HG02571 (cell line): ENCODE data around the gene PDCD4.

ENCODE experiments used
- ATAC-seq: cut with Tn5 transposase; IDR thresholded peaks from one replicate; pipeline ENCODE4 v1.9.1; 2021; ENCODE audit warnings: mild to moderate bottlenecking, moderate library complexity; ENCODE audit not compliant: unreplicated experiment

The PDCD4 gene

DNA sequence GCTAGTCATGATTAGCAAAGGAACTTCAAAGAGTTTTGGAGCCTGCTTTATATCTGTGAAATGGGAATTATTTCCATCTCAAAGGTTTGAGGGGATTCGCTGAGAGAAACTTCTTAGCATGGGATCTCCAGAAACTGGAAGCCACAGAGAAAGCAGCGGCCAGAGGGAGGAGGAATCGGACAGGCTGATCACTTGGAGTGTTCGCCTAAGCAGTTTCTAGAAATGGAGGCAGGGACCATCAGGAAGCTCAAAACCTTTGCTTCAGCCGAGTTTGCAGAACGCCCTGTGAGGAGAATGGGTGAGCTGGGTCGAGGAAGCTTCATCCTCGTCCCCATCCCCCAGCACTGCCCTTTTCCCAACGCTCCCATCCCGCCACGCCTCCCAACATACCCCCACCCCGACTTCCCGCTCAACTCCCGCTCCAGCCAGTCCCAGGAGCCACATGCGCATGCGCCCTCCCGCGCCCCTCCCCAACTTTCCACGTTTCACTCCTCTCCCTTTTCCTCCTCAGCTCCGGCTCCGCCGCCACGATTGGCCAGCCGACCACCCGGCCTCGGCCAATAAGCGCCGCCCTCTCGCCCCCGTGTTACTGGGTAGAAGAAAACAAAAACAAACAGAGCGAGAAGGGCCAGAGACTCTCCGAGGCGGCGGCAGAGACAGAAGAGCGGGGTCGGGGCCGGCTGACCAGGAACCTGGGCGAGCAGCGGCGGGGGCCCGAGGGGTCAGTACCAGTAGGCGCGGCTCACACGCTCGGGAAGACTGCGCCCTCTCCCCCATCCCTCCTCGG is at the start of gene PDCD4:
TSS of gene PDCD4 (plus strand) at position 631 of the 787 bp plus-strand sequence. CDS start 4,100 bp downstream, outside the sequence.
- peak; percentile 83 for ATAC-seq

DNA sequence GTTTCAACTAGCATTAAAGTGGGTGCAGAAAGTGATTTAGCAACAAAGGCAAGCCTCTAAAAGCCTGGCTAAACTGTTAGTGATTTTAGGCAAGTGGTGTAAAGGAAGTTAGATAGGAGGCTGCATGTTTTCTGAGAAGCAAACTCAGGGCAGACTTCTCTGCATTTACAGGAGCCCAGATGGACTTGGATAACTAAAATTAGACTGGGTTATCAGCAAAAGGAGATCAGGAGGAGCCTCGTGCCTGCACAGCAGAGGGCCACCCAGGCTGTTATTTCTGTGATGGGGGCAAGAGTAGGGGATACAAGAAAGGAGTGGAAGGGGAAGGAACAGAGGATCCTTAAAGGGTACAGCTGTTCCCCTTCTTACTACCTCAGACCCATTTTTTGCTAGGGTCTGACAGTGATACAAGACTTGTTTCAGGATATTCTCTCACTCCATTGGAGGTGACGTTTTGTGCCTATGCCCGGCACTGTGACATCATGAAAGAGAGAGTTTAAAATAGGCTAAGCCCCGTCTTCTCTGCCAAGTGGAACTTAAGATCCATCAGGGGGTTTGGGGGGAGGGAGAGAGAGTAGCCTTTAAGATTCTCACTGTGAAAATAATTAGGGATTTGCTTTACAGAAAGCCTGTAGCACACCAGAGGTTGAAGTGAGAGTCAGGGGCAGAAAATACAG is 49.6 kb upstream of the PDCD4 start:
- no peak for ATAC-seq

DNA sequence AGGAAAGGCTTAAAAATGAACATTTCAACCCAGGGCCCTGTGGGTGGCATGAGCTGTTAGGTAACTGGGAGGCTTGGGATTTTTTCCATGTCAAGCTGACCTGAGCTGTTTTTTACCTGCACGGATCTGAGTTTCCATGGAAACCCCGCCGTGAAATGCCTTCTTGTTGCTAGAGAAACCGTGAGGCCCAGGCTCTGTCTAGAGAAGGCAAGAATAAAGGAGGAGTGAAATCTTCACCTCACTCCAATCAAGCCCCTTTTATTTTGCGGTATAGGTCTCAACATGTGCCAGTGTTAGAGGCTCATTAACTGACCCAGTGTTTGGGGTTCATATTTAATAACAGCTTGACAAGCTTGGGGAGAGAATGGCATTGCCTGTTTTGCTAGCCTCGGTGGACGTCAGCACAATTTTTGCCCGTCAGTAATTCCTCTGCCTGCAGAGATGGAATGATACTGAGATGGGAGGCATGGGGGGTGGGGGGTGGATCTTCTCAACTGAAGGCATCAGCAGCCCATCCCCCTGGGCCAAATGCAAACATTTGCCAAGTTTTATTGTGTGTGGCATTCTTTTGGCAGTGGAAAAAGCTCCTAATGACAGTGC is 48.9 kb upstream of the PDCD4 start:
- no peak for ATAC-seq

DNA sequence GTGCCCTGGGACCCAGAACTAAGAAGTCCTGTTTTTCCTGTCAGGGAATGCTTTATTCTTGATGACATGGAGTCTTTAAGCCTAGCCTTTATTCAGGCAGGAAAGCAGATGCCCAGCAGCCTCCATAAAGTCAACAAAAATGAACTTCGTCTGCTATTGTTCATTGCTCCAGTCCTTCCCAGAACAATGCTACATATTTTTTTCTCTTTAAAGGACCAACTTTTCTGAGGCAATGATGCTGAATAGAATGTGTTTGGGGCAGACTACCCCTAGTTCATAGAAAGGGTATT is 47.6 kb upstream of the PDCD4 start:
- no peak for ATAC-seq

DNA sequence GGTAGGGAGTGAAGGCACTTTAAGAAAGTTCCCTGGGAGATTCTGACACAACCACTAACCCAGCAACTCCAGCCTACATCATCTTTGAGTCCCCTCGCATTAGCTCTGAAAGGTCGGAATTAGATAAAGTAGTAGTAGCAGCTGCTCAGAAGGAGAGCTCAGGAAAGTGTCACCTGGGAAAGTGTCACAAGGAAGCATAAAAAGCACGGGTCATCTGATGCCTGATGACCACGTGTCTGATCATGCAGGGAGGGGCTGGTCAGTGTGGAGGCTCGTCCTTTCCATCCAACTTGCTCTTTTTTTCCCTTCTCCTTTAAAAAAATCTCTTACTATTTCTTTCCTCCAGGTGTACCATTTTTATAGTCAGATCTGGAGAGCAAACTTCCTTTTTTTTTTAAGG is 47.1 kb upstream of the PDCD4 start:
- ATAC-seq: no peak

DNA sequence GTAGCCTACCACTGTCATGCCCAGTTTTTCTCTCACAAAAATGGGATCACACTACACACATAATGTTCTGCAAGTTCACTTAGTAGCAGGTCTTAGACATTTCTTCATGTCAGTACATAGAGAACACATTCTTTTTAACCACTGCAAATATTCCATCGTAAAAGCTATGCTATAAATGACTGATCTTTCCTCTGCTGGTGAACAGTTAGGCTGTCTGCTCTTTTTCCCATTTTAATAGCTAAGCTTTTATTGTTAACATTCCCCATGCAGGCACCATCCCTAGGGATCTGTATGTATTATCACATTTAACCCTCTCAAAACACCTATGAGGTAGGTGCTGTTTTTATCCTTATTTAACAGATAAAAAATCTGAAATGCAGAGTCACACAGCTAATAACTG is 46.2 kb upstream of the PDCD4 start:
- ATAC-seq: no peak

DNA sequence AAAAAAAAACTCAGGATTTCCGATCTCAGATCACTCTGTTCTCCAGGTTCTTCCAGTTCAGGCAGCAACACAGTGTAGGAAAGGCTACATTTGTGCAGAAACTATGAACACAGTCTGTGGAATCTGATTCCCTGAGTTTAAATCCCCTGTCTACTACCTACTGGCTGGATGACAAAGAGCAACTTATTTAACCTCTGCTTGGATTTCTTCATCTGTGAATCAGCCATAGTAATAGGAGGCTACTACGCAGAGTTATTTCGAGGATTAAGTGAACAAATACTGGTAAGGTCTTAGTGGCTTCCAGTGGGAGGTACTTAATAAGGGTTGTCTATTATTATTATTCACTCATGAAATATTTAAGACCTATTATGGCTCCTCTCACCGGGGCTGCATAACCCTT is 44.3 kb upstream of the PDCD4 start:
- no peak for ATAC-seq

DNA sequence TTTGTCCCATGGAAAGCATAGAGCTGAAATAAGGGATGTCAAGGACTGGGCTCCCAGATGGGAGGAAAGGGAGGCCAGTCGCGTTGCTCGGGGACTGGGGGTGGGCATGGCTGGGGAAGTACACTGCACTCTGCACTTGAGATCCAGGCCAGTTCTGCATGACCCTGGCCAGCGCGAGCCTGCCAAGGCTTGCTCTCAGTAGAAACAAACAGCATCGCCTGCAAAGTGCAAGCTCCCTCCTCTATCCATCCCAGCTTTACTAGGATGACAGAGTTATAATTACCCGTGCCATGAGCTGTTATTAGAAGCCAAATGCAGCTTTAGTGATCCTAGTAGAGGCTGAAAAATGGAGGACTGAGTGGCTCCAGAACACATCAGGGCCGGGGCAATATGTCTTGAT is 43.9 kb upstream of the PDCD4 start:
- no peak for ATAC-seq

DNA sequence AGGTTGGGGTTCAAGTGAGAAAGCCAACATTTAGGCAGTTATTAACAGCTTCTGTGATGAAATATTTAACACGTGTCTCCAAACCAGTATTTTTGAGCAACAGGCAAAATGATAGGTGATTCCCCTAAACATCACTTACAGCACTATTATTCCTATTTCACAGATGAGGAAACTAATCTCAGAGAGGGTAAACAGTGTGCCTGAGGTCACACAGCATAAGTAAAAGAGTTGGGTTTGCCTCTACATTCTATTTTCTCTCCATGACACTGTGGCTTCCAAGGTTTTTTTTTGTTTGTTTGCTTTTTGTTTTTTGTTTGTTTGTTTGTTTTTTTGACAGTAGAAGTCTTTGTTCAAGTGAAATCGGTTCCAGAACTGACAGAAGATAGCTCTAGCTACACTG is 43.2 kb upstream of the PDCD4 start:
- no peak for ATAC-seq

DNA sequence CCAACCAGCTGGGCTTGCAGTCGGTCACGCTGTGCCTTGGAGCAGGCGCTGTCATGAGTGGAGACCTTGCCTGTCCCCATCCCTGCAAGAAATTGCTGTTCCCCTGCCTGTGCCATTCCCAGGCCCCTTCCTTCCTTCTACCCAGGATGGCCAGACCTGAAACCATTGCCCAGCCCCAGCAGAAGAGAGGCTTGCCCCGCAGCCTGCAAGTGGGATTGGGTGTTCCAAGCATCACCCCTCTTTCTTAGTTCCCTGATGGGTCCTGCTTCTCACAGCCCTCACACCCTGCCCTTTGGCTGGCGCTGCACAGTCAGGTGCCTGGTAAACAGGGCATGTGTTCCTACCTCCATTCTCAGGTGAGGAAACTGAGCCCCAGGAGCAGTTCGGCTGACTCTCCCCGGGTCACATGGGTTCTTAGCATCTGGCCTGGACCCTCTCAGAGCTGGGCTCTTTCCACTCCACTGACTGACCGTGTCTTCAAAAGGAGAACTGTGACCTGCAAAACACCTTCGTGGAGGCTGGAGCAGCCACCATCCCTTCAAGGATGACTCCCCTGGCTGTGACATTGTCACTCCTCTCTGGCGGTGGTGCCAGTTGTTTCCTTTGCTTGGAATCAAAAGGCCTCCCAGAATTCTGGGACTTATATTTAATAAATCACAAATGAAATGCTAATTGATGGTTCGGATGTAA is 41.9 kb upstream of the PDCD4 start:
- ATAC-seq: no peak

DNA sequence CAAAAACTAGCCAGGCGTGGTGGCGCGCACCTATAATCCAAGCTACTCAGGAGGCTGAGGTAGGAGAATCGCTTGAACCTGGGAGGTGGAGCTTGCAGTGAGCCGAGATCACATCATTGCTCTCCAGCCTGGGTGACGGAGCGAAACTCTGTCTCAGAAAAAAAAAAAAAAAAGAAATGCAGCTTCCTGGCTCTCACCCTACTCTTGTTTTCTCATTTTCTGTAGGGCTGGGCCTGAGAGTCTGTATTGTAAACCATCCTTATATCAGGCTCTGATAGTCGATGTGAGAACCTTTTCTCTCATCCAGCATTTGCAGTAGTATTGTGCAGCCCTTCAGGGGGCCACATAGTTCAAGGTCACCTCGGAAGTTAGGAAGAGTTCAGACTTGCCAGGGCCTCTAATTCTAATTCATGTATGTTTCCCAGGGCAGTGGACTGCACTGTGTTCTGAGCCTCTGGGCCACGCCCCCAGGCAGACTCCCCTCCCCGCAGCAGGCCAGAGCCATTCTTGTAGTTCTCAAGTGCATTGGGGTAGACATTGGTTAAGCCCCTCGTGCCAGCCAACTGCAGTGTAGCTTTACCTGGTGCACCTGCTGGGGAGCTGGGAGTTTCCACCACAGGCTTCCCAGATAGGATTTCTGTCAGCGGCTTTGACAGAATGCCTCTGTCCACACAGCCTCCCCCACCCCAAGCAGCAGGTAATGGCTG is 38.3 kb upstream of the PDCD4 start:
- ATAC-seq: no peak

DNA sequence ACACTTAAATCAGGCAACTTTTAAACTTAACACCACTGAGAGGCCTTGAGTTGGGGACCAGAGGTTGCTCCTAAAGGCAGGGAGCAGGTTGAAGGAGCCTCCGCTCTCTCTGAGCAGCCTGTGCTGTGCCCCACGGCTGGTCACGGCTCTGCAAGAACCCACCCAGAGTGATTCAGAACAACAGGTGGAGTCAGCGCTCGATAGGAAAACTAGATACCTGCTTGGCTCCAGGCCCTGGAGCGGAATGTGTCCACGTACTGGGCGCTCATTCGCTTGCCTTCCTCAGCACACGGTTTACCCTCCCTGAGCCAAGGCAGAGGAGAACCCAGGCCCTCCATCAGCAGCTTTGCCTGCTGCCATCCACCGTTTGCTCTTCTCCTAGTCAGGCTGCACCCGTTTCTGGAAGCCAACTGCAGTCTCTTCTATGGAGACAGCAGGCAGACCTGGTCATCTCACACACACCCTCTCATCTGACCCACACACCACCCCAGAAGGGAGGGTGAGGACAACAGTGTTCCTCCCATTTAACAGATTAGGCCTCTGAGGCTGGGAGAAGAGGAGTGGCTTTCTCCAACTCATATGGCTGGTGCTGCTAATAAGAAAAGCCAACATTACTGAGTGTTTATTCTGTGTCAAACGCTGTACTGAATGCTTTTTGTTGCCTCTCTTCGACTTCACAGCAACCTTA is 37.6 kb upstream of the PDCD4 start:
- no peak for ATAC-seq

DNA sequence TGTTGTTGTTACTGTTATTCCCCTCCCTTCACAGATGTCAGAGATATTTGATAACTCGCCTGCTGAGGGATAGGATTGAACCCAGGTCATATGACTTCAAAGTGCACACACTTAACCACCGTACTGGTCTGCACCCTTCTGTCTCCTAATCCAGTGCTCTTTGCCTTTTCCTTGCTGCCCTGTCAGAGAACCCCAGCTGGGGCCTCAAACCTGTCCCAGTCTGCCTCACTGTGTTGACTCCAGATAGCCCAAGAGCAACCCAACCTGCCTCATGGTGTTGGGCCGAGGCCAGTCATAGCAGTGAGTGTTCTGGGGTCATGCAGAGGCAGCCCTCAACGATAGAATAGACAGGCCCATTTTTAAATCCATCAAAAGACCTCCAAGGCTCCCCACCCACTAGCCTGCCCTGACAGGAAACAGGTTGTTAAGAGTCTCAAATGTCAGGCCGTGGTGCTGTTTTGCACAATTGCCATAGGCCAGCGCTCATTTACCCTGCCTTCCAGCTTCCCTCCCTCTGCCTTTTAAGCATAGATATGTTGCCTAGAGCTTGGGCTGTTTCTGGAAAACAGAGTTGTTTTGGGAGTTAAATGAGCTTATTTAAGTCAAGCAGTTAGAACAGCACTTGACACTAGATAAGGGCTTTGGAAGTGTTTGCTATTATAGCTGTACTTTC is 37.0 kb upstream of the PDCD4 start:
- ATAC-seq: no peak

DNA sequence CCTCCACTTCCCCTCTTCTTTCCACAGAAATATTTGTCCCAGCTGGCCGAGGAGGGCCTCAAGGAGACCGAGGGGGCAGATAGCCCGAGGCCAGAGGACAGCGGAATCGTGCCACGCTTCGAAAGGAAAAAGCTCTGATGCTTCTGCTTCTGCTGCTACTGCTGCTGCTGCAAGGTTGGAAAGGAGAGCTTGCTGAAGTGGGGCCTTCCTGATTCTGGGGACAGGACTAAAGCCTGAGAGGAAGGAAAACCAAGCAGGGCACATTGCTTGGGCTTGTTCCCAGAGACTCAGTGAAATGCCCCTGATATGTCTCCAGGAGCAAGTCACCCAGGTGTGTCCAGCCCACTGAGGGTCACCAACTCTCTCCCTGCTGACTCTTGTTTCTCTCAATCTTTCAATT is 35.9 kb upstream of the PDCD4 start:
- no peak for ATAC-seq

DNA sequence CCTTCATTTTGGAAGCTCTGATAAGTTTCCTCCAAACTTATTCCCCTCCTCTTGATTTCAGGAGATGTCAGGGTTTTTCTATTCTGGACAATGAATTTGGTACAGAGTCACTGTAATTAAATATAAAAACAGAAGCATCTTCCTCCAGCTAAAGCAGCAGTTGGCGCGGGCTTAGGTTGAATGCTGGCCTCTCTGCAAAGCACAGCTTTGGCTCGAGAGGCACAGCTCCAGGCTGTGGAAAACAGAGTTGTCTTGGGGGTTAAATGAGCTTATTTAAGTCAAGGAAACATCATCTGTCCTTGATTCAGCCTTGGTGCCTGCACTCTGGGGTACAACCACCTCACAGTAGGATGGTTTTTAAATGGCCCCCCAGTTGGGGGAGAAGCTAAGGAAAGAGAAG is 35.0 kb upstream of the PDCD4 start:
- no peak for ATAC-seq

DNA sequence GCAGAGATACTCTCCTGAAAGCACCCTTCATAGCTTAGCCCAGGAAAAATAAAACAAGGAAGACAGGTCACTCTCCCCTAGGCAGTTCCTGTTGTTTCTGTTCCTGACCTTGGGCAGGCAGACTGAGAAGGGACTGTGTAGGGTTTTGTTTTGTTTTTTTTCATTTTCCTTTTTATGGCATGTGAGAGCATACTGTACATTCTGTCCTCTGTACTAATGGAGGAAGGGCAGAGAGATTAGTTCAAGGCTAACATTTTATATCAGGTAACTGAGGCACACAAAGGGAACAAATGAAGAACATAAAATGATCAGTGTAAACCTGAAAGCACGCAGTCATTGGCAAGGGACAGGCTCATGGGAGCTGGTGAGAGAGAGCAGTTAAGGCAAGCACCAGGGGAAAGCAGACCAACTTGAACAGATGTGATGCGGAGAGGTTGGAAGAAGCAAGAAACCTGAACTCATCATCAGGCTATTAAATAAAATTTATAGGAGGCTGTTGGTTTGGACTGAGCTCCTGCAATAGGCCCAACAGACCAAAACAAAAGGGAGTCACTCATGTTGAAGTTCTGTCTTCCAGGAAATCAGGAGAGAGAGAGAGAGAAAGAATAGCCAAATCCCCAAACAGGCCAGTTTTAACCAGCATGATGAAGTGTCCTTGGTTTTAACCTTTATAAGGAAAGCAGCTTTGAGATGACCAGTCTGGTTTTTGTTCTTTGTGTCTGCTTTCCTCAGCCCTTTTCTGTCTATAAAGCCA is 34.1 kb upstream of the PDCD4 start:
- ATAC-seq: no peak

DNA sequence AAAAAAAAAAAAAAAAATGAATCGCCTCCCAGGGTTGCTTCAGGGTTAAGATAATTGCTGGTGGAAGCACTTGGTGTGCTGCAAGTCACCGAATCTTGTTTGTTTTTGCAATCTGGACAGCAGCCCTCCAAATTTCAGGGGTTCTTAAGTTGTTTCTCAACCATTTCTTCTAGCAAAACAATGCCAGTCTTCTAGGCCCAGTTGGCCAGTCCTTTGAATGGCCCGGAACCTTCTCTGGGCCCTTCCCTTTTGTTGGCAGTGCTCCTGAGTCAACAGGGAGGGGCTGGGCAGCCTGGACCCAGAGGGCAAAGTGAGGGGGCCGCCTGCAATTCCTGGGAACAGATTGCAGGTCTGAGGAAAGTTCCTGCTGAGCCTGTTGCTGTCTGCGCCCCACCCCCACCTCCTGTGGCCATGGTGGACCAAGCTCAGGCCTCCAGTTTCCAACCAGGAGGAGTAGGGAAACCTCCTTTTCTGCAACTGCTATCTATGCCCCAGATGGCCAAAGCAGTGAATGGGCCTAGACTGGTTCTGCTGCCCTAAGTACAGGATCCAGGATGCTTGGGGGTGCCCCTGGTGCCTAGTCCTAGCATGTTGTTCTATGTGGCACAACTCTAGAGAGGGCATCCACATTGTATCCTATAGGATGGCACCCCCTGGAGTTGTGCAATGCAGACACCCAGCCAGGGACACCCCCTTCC is 31.4 kb upstream of the PDCD4 start:
- no peak for ATAC-seq

DNA sequence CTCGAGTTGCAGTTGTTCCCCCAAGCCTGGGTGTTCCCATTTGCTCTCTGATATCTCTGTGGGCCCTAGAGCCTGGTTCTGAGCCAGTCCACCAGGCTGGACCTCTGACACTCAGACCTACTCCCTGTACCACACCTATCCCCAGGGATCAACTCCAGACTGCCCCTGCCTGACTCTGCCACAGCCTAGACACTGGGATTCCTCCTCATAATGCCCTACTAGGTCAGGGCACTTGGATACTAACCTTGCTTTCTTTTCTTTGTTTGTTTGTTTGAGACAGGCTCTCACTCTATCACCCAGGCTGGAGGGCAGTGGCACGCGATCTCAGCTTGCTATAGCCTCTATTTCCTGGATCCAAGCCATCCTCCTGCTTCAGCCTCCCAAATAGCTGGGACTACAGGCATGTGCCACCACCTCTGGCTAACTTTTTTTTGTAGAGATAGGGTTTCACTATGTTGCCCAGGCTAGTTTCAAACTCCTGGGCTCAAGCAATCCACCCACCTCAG is 30.8 kb upstream of the PDCD4 start:
- no peak for ATAC-seq
